ENCODE data around the gene GPN3. TPM values are rescaled to one million over a fixed set of nuclear protein-coding genes. Genes with fewer than 3 reads are reported as not detected.

Gene GPN3
- total and polyA plus RNA-seq, 2 of the 8 experiments (the other 6 are each of a cell fraction or from before 2014, with no cell fraction given): 49.7 to 52.9 TPM

- TF ChIP-seq MAFK (IDR thresholded peaks at IDR 0.05; ENCODE audit: low read depth, low read length) (no peak), POU5F1 (IDR thresholded peaks at IDR 0.05; ENCODE audit: low read depth, low read length) (no peak), BCL11A (IDR thresholded peaks at IDR 0.05; ENCODE audit: low read depth in 2 of 2, low read length in 2 of 2) (no peak), FOSL1 (IDR thresholded peaks at IDR 0.05; ENCODE audit: insufficient read depth, low read depth, low read length) (no peak), SIX5 (IDR thresholded peaks at IDR 0.05; ENCODE audit: low read depth, low read length) (no peak), SIRT6 (IDR thresholded peaks at IDR 0.05; ENCODE audit: low read length) (no peak), KDM1A (IDR thresholded peaks at IDR 0.05; ENCODE audit: borderline replicate concordance, low read length) (no peak), EZH2 (IDR thresholded peaks at IDR 0.05; ENCODE audit: low read depth, low read length, severe bottlenecking) (no peak), NANOG (IDR thresholded peaks at IDR 0.05; ENCODE audit: insufficient read depth, low read depth, low read length, poor library complexity, severe bottlenecking) (peak; percentile 23), EP300 (IDR thresholded peaks at IDR 0.05; ENCODE audit: borderline replicate concordance in 1 of 2, low read depth in 2 of 2, low read length in 2 of 2) (no peak), CTBP2 (IDR thresholded peaks at IDR 0.05; ENCODE audit: borderline replicate concordance, insufficient read depth, insufficient read length, low read length) (no peak), GABPA (IDR thresholded peaks at IDR 0.05; ENCODE audit: borderline replicate concordance, insufficient read depth, low read length) (peak; percentile 89; the same call in 1 of the 2 replicates), CBX5 (IDR thresholded peaks at IDR 0.05; ENCODE audit: low read depth, low read length) (no peak), SIN3A (conservative IDR thresholded peaks at IDR 0.05 in 1 of 2, IDR thresholded peaks at IDR 0.05 in 1 of 2; ENCODE audit: low read depth in 1 of 2, low read length in 2 of 2) (peak; percentile 66 to 95), SRF (IDR thresholded peaks at IDR 0.05; ENCODE audit: low read depth, low read length) (no peak), JUND (IDR thresholded peaks at IDR 0.05; ENCODE audit: low read length) (no peak), RXRA (IDR thresholded peaks at IDR 0.05; ENCODE audit: insufficient read depth, low read depth, low read length) (no peak), CHD1 (IDR thresholded peaks at IDR 0.05; ENCODE audit: low read depth, low read length) (no peak), NRF1 (IDR thresholded peaks at IDR 0.05; ENCODE audit: low read depth, low read length) (no peak)
- TF ChIP-seq, protein P1, sequence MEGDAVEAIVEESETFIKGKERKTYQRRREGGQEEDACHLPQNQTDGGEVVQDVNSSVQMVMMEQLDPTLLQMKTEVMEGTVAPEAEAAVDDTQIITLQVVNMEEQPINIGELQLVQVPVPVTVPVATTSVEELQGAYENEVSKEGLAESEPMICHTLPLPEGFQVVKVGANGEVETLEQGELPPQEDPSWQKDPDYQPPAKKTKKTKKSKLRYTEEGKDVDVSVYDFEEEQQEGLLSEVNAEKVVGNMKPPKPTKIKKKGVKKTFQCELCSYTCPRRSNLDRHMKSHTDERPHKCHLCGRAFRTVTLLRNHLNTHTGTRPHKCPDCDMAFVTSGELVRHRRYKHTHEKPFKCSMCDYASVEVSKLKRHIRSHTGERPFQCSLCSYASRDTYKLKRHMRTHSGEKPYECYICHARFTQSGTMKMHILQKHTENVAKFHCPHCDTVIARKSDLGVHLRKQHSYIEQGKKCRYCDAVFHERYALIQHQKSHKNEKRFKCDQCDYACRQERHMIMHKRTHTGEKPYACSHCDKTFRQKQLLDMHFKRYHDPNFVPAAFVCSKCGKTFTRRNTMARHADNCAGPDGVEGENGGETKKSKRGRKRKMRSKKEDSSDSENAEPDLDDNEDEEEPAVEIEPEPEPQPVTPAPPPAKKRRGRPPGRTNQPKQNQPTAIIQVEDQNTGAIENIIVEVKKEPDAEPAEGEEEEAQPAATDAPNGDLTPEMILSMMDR (IDR thresholded peaks at IDR 0.05; ENCODE audit: control extremely low read depth in 1 of 3, insufficient read depth in 1 of 3, low read depth in 1 of 3, low read length in 3 of 3): peak; percentile 79 to 86 (median 81)
- TF ChIP-seq, protein P2, sequence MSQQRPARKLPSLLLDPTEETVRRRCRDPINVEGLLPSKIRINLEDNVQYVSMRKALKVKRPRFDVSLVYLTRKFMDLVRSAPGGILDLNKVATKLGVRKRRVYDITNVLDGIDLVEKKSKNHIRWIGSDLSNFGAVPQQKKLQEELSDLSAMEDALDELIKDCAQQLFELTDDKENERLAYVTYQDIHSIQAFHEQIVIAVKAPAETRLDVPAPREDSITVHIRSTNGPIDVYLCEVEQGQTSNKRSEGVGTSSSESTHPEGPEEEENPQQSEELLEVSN (IDR thresholded peaks at IDR 0.05): no peak
Observed at GRCh38 chr12:110449799-110450497, 18.1 kb downstream of the GPN3 start, which contains the start of gene ARPC3 (continued).

Measured in H1 (cell line).